ENCODE data around the gene SP4. TPM values are rescaled to one million over a fixed set of nuclear protein-coding genes. Genes with fewer than 3 reads are reported as not detected.
A peak's percentile ranks its signal among the peaks of the same experiment; 100 is the strongest.

Gene SP4
- total and polyA plus RNA-seq, 9 donors, result 6.9 to 22.1 (median 17.7) TPM

DNA sequence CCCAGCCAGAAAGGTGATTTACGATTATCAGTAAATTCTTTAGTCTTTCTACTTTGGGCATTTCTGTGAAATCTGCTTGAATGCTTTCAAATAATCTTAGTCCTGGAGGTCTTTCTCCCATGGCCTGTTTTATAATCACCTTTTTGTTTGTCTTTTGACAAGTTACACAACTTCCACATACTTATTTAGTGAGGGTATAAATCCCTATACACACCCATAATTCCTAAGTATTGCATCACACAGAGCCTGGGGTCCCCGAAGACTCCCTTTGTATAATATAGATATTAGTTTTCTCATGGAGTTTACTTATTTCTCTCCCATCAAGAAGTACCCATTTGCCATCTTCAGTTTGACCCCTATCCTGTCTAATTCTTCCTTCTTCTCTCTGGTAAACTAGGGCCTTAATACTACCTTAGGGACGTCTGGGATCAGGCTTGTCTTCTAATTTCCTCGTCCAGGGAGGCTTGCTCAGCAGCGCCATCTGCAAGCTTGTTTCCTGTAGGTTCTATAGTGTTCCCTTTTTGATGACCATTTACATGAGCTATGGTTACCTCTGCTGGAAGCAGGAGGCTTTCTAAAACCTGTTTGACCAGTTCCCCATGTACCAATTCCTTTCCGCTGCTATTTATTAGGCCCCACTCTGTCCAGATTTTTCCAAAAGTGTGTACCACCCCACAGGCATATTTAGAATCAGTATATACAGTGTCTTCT lies 123.1 kb downstream of the SP4 start:
- Histone ChIP-seq H3K9me3 (no peaks in the 10 kb centered on the region), H3K4me1 (ENCODE audit: insufficient read depth) (no peaks in the 10 kb centered on the region), H3K27ac (no peak overlapping the region), H3K27me3 (no peaks in the 10 kb centered on the region), H3K36me3 (no peaks in the 10 kb centered on the region), H3K4me3 (no peak overlapping the region)
- DNase-seq, result no peak
- TF ChIP-seq EP300 (IDR thresholded peaks at IDR 0.05), result no peak
- no peak for TF ChIP-seq CTCF (IDR thresholded peaks at IDR 0.05)
- intact Hi-C loops (cut with DNase I), result no loop called here
- WGBS, 3 donors, result 69 to 82% (median 74%) methylated on average over 6 of the region's 6 CpGs

- 75 to 88% (median 83%) methylated on average over 1 of the region's 1 CpG for WGBS, 3 donors
- no peak for TF ChIP-seq CTCF (IDR thresholded peaks at IDR 0.05)
- no peak for TF ChIP-seq POLR2A (IDR thresholded peaks at IDR 0.05)
- no peak for TF ChIP-seq EP300 (IDR thresholded peaks at IDR 0.05)
- no peak for DNase-seq
- no peaks in the 10 kb centered on the region for H3K4me1 ChIP-seq (ENCODE audit: insufficient read depth)
- intact Hi-C loops (cut with DNase I), result no loop called here
- no peaks in the 10 kb centered on the region for H3K9me3 ChIP-seq
- H3K4me3 ChIP-seq, result no peak overlapping the region
- H3K27ac ChIP-seq, result no peak overlapping the region
- no peaks in the 10 kb centered on the region for H3K27me3 ChIP-seq
- no peaks in the 10 kb centered on the region for H3K36me3 ChIP-seq
Observed at GRCh38 chr7:21562385-21562784, 134.5 kb downstream of the SP4 start.

MicroRNAs encoded within 50 kb of the gene (microRNA counts, 767-probe panel; counts per million panel counts)
- microRNA hsa-miR-1183, result 530 counts per million, percentile 78 among the panel's probes with 10 or more counts

Small RNA genes lying within 50 kb of the gene (microRNA-seq; reads per million reads assigned to microRNA genes)
- gene MIR1183, result 0 reads per million in 3 donors

Small RNA genes lying within 50 kb of the gene (small RNA-seq; reads per million reads assigned to genes)
- gene MIR1183, result not detected
- gene RNU1-15P, result not detected

Other genes starting within 250 kb of the SP4 start
- 10 to 100 TPM in 1 of 7 donors, 1 to 10 TPM in 6; 1.3 to 44.3 (median 3.2) TPM for gene DNAH11, start 115.0 kb downstream of the SP4 start, total RNA-seq
- under 1 TPM; 0.05 to 0.58 TPM for gene DNAH11, start 115.0 kb downstream of the SP4 start, polyA plus RNA-seq

Measured in ovary (tissue), 9 donors.